Kidney (tissue), 14 donors: ENCODE results near the gene TNFSF15. TPM values are rescaled to one million over a fixed set of nuclear protein-coding genes. Genes with fewer than 3 reads are reported as not detected.

ENCODE experiments used
- DNase-seq, 5 donors: peaks; one replicate each; pipeline ENCODE4 v3.0.0-alpha.2; 2013 to 2020
- FAIRE-seq: peaks from 2 replicates; lab custom pipeline; 2012; peaks lifted over from hg19 to GRCh38; lab: Jason Lieb, UNC
- H3K27ac ChIP-seq, 2 donors: one replicate each; pipeline ENCODE4 v1.7.0; 2013; ENCODE audit warnings: low read depth in 2 of 2, low read length in 2 of 2, inconsistent platforms in 1 of 2
- H3K27me3 ChIP-seq: one replicate; pipeline ENCODE4 v1.7.1; 2013; ENCODE audit warnings: low read length, inconsistent platforms; ENCODE audit not compliant: control insufficient read depth, insufficient read depth
- H3K36me3 ChIP-seq, 3 donors: one replicate each; pipeline versions ENCODE4 v1.7.0 to v1.7.1; 2013; ENCODE audit warnings: low read length in 3 of 3, control low read depth in 1 of 3, inconsistent platforms in 1 of 3; ENCODE audit not compliant: insufficient read depth in 3 of 3, control insufficient read depth in 2 of 3
- H3K4me1 ChIP-seq, 3 donors: one replicate each; pipeline versions ENCODE4 v1.7.0 to v1.7.1; 2013; ENCODE audit warnings: low read length in 3 of 3, inconsistent platforms in 1 of 3, low read depth in 1 of 3; ENCODE audit not compliant: control insufficient read depth in 2 of 3, insufficient read depth in 2 of 3
- H3K4me3 ChIP-seq, 3 donors: one replicate each; pipeline versions ENCODE4 v1.7.0 to v1.8.1; 2013; ENCODE audit warnings: low read length in 3 of 3, control low read depth in 1 of 3, inconsistent platforms in 1 of 3
- H3K9ac ChIP-seq, 3 donors: one replicate each; pipeline versions ENCODE4 v1.7.0 to v1.7.1; 2013; ENCODE audit warnings: low read length in 3 of 3, control low read depth in 1 of 3, inconsistent platforms in 1 of 3
- H3K9me3 ChIP-seq, 3 donors: one replicate each; pipeline versions ENCODE4 v1.7.0 to v1.7.1; 2013; ENCODE audit warnings: low read length in 3 of 3, control low read depth in 1 of 3, inconsistent platforms in 1 of 3; ENCODE audit not compliant: control insufficient read depth in 2 of 3, insufficient read depth in 1 of 3
- CTCF ChIP-seq: IDR thresholded peaks from 3 replicates; pipeline ENCODE4 v1.5.1; 2012; ENCODE audit warnings: mild to moderate bottlenecking, moderate library complexity, borderline replicate concordance; ENCODE audit not compliant: insufficient read depth; ENCODE audit errors: extremely low read depth
- intact Hi-C: fragments of 100-400 bp; cut with DNase I; formaldehyde crosslinking; loops from one replicate; pipeline ENCODE4 v1.11.1; 2022
- polyA plus RNA-seq: library from polyadenylated mRNA; stranded (reverse); fragments of 350-450 nt; fragmentation: Illumina TruSeq; extraction: RNeasy Lipid Tissue Mini Kit (QIAGEN cat#74804); gene quantifications from one replicate; pipeline ENCODE4 v1.2.3, GENCODE V29; 2014; ENCODE audit warnings: low read depth, low replicate concordance; ENCODE audit not compliant: insufficient read depth
- total RNA-seq: library from RNA; stranded (reverse); fragmentation: NEBNext Ultra II Directional; extraction: Animal tissue kit (Norgen Biotek cat#: 25700); gene quantifications from one replicate; pipeline ENCODE4 v1.2.1, GENCODE V29; 2021
- donor health status: control.
- donor health status: control.
- donor health status: control.
- donor health status: control.
- donor health status: control.
- donor health status: DM: yes; HTN: yes; CAD: no.
- donor health status: Normal renal cell carcinoma (clear cell type).

The TNFSF15 gene
- total and polyA plus RNA-seq, 2 donors from 2014 or later: 1.4 to 2.3 TPM

- Histone ChIP-seq H3K27me3 (no peaks in the 10 kb centered on the region), H3K9ac (no peak overlapping the region), H3K9me3 (no peaks in the 10 kb centered on the region), H3K27ac (no peak overlapping the region), H3K36me3 (no peaks in the 10 kb centered on the region), H3K4me1 (peaks cover 5 to 14% (median 13%) of the 10 kb centered on the region in 3 donors), H3K4me3 (no peak overlapping the region)
- TF ChIP-seq CTCF: no peak
- no peak for DNase-seq
- intact Hi-C loops: no loop called here
- no peak for FAIRE-seq
These were observed 4.8 kb upstream of the TNFSF15 start for GRCh38 chr9:114810614-114811013.

GRCh38 chr9:114806526-114806900, 674 bp upstream of the TNFSF15 start:
- DNase-seq (peak in 1 of 5 donors; percentile 27), FAIRE-seq (no peak)
- Histone ChIP-seq H3K4me1 (peaks cover 5 to 33% (median 29%) of the 10 kb centered on the region in 3 donors), H3K27me3 (no peaks in the 10 kb centered on the region), H3K9ac (peak overlapping the region in 1 of 3 donors; percentile 37), H3K4me3 (peak overlapping the region in 2 of 3 donors; percentile 46 to 62), H3K27ac (peak overlapping the region; percentile 77 to 87), H3K36me3 (no peaks in the 10 kb centered on the region), H3K9me3 (no peaks in the 10 kb centered on the region)
- no peak for TF ChIP-seq CTCF
- intact Hi-C loops: no loop called here

GRCh38 chr9:114804505-114804904, 1.3 kb downstream of the TNFSF15 start:
- H3K36me3 ChIP-seq: no peaks in the 10 kb centered on the region
- H3K4me1 ChIP-seq: peaks cover 8 to 35% (median 29%) of the 10 kb centered on the region in 3 donors
- TF ChIP-seq CTCF: no peak
- DNase-seq (peak; percentile 42 to 65 (median 60)), FAIRE-seq (no peak)
- H3K9me3 ChIP-seq: no peaks in the 10 kb centered on the region
- no peaks in the 10 kb centered on the region for H3K27me3 ChIP-seq
- intact Hi-C loops: no loop called here
- peak overlapping the region in 1 of 3 donors; percentile 30 for H3K9ac ChIP-seq
- H3K4me3 ChIP-seq: peak overlapping the region in 2 of 3 donors; percentile 35 to 62
- peak overlapping the region; percentile 47 to 58 for H3K27ac ChIP-seq
